GM23338 (cell line): ENCODE measurements around the gene TEKT4.

Experiments used
- CREB1 ChIP-seq: fragments of 250-450 bp; sonication (Bioruptor Pico); IDR thresholded peaks from 2 replicates; pipeline ENCODE4 v1.5.0; 2020; ENCODE audit warnings: low read depth, mild to moderate bottlenecking, moderate library complexity
- CTCF ChIP-seq, 2 experiments: fragments of 200-600 bp in 1 of 2; sonication (generic) in 1 of 2; conservative IDR thresholded peaks; 2 replicates each; pipeline versions ENCODE4 v1.5.1 to v1.6.1; 2016 to 2017; ENCODE audit warnings: antibody characterized with exemption in 2 of 2, low read depth in 2 of 2, mild to moderate bottlenecking in 2 of 2, moderate library complexity in 1 of 2
- ETS1 ChIP-seq: IDR thresholded peaks from 2 replicates; pipeline ENCODE4 v1.6.1; 2016; ENCODE audit warnings: antibody characterized with exemption
- EZH2 ChIP-seq: fragments of 200-600 bp; sonication (generic); IDR thresholded peaks from one replicate; pipeline ENCODE4 v1.8.0; 2017; ENCODE audit warnings: antibody characterized with exemption, mild to moderate bottlenecking, low read depth; ENCODE audit not compliant: unreplicated experiment
- EZH2phosphoT487 ChIP-seq: fragments of 200-600 bp; sonication (generic); IDR thresholded peaks from one replicate; pipeline ENCODE4 v1.8.1; 2018; ENCODE audit warnings: antibody characterized with exemption; ENCODE audit not compliant: unreplicated experiment
- JUNB ChIP-seq: IDR thresholded peaks from one replicate; pipeline ENCODE4 v1.6.1; 2016; ENCODE audit warnings: antibody characterized with exemption; ENCODE audit not compliant: unreplicated experiment
- NANOG ChIP-seq: IDR thresholded peaks from 2 replicates; pipeline ENCODE4 v1.6.1; 2016; ENCODE audit warnings: antibody characterized with exemption, borderline replicate concordance
- POLR2AphosphoS5 ChIP-seq: IDR thresholded peaks from 2 replicates; pipeline ENCODE4 v1.6.1; 2016; ENCODE audit warnings: antibody characterized with exemption, low read depth
- ZNF114 ChIP-seq: fragments of 250-450 bp; sonication (Bioruptor Pico); IDR thresholded peaks from 2 replicates; pipeline ENCODE4 v1.5.0; 2020; ENCODE audit warnings: mild to moderate bottlenecking, moderate library complexity
- ZNF331 ChIP-seq: fragments of 250-450 bp; sonication (Bioruptor Pico); IDR thresholded peaks from 2 replicates; pipeline ENCODE4 v1.5.0; 2020; ENCODE audit warnings: low read depth, mild to moderate bottlenecking, moderate library complexity
- TF ChIP-seq, protein P1 (sequence below): fragments of 250-450 bp; sonication (Bioruptor Pico); IDR thresholded peaks from 2 replicates; pipeline ENCODE4 v1.5.0; 2020; ENCODE audit warnings: mild to moderate bottlenecking, moderate library complexity
- TF ChIP-seq, protein P2 (sequence below): IDR thresholded peaks from one replicate; pipeline ENCODE4 v1.6.1; 2018; ENCODE audit warnings: antibody characterized with exemption; ENCODE audit not compliant: unreplicated experiment

DNA sequence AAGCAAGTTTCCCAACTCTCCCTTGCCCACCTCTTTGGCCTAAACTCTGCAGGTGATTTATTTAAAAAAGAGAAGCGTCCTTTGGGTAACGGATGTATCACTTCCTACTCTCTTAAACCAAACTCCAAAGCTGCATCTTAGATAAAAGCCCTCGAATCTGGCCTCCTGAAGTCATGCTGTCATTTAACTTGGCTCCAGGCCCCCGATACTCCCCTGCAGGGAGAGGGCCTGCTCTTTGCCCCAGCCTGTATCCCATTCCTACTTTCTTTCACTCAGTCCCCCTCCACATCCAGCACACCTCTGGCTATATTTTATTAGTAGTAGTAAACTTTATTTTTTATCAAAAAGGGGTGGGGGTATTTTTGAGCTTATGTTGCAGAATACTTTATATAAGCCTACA, 19.0 kb downstream of the TEKT4 start:
- TF ChIP-seq CTCF (conservative IDR thresholded peaks at IDR 0.05; ENCODE audit: low read depth in 2 of 2) (no peak), NANOG (no peak), POLR2AphosphoS5 (no peak), ZNF114 (CRISPR knock-in tag) (no peak), EZH2 (no peak), CREB1 (no peak), ETS1 (no peak), EZH2phosphoT487 (no peak), JUNB (no peak), ZNF331 (CRISPR knock-in tag) (no peak)
- TF ChIP-seq, protein P1, sequence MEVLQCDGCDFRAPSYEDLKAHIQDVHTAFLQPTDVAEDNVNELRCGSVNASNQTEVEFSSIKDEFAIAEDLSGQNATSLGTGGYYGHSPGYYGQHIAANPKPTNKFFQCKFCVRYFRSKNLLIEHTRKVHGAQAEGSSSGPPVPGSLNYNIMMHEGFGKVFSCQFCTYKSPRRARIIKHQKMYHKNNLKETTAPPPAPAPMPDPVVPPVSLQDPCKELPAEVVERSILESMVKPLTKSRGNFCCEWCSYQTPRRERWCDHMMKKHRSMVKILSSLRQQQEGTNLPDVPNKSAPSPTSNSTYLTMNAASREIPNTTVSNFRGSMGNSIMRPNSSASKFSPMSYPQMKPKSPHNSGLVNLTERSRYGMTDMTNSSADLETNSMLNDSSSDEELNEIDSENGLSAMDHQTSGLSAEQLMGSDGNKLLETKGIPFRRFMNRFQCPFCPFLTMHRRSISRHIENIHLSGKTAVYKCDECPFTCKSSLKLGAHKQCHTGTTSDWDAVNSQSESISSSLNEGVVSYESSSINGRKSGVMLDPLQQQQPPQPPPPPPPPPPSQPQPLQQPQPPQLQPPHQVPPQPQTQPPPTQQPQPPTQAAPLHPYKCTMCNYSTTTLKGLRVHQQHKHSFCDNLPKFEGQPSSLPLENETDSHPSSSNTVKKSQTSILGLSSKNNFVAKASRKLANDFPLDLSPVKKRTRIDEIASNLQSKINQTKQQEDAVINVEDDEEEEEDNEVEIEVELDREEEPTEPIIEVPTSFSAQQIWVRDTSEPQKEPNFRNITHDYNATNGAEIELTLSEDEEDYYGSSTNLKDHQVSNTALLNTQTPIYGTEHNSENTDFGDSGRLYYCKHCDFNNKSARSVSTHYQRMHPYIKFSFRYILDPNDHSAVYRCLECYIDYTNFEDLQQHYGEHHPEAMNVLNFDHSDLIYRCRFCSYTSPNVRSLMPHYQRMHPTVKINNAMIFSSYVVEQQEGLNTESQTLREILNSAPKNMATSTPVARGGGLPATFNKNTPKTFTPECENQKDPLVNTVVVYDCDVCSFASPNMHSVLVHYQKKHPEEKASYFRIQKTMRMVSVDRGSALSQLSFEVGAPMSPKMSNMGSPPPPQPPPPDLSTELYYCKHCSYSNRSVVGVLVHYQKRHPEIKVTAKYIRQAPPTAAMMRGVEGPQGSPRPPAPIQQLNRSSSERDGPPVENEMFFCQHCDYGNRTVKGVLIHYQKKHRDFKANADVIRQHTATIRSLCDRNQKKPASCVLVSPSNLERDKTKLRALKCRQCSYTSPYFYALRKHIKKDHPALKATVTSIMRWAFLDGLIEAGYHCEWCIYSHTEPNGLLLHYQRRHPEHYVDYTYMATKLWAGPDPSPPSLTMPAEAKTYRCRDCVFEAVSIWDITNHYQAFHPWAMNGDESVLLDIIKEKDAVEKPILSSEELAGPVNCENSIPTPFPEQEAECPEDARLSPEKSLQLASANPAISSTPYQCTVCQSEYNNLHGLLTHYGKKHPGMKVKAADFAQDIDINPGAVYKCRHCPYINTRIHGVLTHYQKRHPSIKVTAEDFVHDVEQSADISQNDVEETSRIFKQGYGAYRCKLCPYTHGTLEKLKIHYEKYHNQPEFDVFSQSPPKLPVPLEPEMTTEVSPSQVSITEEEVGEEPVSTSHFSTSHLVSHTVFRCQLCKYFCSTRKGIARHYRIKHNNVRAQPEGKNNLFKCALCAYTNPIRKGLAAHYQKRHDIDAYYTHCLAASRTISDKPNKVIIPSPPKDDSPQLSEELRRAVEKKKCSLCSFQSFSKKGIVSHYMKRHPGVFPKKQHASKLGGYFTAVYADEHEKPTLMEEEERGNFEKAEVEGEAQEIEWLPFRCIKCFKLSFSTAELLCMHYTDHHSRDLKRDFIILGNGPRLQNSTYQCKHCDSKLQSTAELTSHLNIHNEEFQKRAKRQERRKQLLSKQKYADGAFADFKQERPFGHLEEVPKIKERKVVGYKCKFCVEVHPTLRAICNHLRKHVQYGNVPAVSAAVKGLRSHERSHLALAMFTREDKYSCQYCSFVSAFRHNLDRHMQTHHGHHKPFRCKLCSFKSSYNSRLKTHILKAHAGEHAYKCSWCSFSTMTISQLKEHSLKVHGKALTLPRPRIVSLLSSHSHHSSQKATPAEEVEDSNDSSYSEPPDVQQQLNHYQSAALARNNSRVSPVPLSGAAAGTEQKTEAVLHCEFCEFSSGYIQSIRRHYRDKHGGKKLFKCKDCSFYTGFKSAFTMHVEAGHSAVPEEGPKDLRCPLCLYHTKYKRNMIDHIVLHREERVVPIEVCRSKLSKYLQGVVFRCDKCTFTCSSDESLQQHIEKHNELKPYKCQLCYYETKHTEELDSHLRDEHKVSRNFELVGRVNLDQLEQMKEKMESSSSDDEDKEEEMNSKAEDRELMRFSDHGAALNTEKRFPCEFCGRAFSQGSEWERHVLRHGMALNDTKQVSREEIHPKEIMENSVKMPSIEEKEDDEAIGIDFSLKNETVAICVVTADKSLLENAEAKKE: no peak
- TF ChIP-seq, protein P2, sequence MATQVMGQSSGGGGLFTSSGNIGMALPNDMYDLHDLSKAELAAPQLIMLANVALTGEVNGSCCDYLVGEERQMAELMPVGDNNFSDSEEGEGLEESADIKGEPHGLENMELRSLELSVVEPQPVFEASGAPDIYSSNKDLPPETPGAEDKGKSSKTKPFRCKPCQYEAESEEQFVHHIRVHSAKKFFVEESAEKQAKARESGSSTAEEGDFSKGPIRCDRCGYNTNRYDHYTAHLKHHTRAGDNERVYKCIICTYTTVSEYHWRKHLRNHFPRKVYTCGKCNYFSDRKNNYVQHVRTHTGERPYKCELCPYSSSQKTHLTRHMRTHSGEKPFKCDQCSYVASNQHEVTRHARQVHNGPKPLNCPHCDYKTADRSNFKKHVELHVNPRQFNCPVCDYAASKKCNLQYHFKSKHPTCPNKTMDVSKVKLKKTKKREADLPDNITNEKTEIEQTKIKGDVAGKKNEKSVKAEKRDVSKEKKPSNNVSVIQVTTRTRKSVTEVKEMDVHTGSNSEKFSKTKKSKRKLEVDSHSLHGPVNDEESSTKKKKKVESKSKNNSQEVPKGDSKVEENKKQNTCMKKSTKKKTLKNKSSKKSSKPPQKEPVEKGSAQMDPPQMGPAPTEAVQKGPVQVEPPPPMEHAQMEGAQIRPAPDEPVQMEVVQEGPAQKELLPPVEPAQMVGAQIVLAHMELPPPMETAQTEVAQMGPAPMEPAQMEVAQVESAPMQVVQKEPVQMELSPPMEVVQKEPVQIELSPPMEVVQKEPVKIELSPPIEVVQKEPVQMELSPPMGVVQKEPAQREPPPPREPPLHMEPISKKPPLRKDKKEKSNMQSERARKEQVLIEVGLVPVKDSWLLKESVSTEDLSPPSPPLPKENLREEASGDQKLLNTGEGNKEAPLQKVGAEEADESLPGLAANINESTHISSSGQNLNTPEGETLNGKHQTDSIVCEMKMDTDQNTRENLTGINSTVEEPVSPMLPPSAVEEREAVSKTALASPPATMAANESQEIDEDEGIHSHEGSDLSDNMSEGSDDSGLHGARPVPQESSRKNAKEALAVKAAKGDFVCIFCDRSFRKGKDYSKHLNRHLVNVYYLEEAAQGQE: no peak
